Skeletal muscle cell (primary cell): Measurements from ENCODE around the gene DTX2.
"Not testable (repeated sequence)": the region's sequence is repeated elsewhere in the genome, so short reads cannot be mapped to it uniquely, and the experiment has no call there.

ENCODE experiments used
- DNase-seq: peaks from one replicate; pipeline ENCODE4 v3.0.0-alpha.2; 2010; ENCODE audit warnings: low read depth
- H3K4me3 ChIP-seq: 2 replicates; pipeline ENCODE4 v1.5.1; 2011; ENCODE audit warnings: low read depth, mild to moderate bottlenecking, control low read depth, low read length, moderate library complexity

Gene DTX2

GRCh38 chr7:76507723-76508406 lies 46.4 kb downstream of the DTX2 start:
- no peak for DNase-seq
- H3K4me3 ChIP-seq, result no peak overlapping the region

DNA sequence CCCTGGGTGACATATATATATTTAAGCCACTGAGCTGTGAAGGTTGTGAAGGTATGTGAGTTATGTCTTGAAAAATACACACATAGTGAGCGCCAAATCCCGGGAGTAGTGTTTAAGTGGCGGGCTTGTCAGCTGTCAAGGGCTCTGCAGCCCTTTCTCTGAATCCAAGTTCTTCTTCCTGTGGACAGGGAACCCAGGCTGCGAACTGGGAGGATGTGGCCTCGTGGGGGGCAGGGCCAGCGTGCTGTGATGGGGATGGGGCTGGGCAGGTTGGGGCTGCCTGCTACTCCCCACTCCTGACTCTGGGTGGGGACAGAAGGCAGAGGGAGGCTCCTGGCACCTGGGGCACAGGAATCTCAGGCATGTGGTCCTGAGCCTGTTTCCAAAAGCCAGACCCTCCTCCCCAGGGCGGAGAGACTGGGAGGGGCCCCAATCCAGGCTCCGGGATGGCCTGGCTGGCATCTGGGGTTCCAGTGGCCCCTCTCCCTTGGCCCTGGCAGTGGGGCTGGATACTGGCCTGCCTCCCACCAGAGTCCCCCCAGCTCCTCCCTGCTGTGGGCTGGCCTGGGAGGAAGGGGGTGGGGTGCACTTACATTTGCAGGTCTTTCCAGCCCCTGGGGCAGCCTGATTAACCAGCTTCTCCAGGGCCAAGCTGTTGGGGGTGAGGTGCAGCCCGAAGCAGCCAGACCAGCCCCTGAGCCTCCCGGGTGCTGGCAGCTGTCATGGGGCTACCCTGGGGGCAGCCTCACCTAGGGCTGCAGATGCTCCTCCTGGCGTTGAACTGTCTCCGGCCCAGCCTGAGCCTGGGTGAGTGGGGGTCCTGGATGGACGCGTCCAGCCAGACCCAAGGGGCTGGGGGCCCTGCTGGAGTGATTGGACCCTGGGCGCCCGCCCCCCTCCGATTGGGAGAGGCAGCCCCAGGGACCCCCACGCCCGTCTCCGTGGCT lies 48.7 kb downstream of the DTX2 start, which contains the start of gene UPK3B:
UPK3B (plus strand) TSS at position 622 of the 947 bp plus-strand sequence; CDS start at position 723, 101 bp downstream.
- H3K4me3 ChIP-seq, result no peak within 1 kb of the TSS
- no peak for DNase-seq

DNA sequence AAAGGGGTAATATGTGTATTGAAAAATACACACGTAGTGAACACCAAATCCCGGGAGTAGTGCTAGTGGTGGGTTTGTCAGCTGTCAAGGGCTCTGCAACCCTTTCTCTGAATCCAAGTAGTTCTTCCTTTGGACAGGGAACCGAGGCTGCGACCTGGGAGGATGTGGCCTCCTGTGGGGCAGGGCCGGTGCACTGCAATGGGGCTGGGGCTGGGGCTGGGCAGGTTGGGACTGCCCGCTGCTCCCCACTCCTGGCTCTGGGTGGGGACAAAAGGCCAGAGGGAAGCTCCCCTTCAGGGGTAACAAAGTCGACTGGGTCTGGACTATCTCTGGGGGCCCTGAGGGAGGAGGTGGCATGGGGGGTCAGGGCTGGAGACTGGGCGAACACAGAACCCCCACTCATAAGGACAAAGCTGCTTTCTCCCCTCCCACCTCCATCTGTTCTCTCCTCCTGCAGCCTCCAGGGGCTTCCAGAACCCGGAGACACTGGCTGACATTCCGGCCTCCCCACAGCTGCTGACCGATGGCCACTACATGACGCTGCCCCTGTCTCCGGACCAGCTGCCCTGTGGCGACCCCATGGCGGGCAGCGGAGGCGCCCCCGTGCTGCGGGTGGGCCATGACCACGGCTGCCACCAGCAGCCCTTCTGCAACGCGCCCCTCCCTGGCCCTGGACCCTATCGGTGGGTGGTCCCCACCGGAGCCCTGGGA lies 49.8 kb downstream of the DTX2 start:
- not testable (repeated sequence) for H3K4me3 ChIP-seq, DNase-seq

DNA sequence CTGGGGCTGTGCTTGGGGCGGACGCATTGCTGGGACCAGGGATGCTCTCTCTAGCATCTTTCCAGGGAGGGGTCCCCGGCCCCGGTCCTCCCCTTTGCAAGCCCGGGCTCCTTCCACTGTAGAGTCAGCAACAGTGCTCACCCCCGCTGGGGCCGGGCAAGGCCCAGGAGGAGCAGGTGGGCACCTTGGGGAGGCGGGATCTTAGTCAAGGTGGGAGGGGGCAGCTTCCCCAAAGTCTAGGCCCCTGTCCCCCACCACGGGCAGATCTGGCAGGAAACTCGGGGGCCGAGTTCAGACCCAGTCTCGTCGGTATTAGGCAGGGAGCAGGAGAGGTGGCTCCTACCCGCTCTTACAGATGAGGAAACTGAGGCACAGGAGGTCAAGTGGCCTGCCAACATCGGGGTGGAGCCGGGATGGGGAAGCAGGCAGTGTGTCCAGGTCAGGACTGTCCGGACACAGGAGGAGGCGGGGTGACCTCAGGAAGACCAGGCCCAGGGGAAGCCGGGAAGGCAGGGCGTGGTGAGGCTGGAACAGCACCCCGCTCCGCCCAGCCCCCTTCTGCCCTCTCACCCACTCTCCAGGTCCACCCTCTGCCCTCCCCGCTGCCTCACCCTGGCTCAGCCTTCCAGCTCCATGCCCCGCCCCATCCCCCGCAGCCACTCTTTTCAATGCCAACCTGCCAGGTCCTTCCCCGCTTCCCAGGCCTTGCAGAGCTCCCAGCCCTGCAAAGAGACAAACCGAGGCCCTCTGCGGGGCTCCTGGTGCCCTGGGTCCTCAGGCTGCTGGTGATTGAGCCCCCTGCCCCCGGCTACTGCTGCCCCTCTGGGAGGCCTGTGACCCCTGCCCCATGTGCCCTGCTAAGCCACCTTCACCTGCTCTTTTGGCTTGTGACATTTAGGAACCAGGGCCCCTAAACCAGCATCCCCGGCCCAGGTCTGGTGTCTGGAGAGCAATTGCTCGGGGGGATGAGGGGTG lies 50.7 kb downstream of the DTX2 start:
- not testable (repeated sequence) for DNase-seq, H3K4me3 ChIP-seq

DNA sequence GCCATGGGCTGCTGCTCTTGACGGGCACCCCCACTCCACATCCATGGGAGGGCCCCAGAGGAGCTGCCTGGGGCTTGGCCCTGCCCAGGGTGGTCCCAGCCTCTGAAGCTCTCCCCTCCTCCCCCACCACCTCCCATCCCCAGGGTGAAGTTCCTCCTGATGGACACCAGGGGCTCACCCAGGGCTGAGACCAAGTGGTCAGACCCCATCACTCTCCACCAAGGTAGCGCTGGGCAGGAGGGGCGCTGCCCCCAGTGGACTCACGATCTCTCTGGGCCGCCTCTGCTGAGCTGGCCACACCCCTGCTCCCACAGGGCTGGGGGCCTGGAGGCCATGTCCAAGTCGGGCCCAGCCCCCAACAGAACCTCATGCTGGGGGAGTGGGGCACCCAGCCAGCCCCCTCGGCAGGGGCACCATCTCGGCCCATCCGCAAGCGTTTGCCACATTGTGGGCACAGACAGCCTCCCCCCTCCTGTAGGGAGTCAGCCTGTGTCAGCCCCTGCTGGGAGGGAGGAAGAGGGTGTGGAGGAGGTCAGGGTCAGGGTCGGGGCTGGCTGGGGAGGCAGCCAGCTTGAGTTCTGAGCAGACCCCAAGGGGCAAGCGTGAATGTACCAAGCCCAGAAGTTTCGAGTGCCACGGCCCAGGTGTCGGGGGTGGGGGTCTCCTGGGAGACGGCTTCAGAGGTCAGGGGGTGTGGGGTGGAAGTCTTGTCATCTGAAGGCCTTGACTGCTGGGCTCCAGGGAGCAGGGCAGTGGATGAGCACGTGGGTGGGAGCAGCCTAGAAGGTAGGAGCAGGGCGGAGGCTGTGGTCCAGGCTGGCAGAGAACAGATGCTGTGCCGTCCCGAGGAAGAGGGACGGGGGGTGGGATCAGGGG lies 51.7 kb downstream of the DTX2 start:
- H3K4me3 ChIP-seq, result no peak overlapping the region
- no peak for DNase-seq

GRCh38 chr7:76513817-76514799 lies 52.6 kb downstream of the DTX2 start:
- no peak for DNase-seq
- H3K4me3 ChIP-seq, result no peak overlapping the region

DNA sequence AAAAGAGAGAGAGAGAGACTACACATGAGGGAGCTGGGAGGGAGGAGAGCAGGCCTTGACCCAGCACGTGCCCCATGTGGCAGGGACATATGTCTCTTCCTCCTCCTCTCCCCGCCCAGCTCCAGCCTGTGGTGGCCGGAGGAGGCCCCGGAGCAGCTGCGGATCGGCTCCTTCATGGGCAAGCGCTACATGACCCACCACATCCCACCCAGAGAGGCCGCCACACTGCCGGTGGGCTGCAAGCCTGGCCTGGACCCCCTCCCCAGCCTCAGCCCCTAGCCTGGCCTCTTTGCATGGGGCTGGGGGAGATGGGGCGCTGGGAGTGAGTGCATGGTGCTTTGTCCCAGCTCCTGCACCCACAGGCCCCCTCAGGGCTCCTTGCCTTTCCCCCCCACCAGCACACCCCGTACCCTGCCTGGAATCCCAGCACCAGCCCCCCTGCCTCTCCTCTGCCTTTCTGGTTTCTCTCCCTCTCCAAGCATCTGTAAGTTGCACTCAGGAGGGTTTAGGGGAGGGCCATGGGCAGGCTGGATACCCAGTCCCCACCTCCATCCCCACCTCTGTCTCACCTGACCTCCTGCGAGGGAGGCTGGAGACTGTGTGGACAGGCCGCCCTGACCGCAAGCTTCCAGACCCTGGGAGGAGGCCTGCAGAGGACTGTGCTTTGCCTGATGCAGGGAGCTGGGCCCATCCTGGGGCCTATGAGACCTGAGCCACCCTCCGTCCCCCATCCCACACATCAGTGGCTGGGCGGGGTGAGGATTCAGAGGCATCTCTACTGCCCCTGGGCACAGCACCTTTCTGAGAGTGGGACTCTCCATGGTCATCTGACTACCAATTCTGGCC lies 53.6 kb downstream of the DTX2 start:
- DNase-seq, result no peak
- no peak overlapping the region for H3K4me3 ChIP-seq

DNA sequence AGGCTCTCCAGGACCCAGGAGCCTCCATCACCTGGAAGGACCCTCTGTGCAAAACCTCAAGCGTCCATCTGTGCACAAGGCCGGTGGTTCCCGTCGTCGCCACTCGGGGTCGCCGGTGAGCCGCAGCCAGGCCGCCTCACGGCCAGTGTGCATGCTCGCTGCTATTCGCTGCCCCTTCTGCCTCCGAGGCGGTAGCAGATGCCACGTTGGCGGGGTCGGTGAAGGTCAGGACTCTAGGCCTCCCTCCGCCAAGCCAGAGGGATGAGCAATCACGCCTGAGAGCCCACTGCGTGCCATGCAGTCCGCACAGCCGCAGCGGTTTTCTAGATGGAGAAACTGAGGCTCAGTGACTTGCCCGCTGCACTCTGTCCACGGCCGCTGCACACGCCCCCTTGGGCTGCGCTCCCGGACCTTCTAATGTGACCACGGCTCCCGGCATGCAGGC lies 54.5 kb downstream of the DTX2 start:
- H3K4me3 ChIP-seq, result peak overlapping the region; percentile 17
- peak; percentile 5 for DNase-seq

DNA sequence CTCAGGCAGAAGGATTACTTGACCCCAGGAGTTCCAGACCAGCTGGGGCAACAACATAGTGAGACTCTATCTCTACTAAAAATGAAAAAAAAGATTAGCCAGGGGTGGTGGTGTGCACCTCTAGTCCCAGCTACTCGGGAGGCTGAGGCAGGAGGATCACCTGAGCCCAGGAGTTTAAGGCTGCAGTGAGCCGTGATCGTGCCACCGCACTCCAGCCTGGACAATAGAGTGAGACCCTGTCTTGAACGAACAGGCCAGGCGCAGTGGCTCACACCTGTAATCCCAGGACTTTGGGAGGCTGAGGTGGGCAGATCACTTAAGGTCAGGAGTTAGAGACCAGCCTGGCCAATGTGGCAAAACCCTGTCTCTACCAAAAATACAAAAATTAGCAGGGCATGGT lies 55.4 kb downstream of the DTX2 start:
- not testable (repeated sequence) for H3K4me3 ChIP-seq, DNase-seq

- DNase-seq, H3K4me3 ChIP-seq: not testable (repeated sequence)
Observed at GRCh38 chr7:76526183-76526582, 64.7 kb downstream of the DTX2 start.

DNA sequence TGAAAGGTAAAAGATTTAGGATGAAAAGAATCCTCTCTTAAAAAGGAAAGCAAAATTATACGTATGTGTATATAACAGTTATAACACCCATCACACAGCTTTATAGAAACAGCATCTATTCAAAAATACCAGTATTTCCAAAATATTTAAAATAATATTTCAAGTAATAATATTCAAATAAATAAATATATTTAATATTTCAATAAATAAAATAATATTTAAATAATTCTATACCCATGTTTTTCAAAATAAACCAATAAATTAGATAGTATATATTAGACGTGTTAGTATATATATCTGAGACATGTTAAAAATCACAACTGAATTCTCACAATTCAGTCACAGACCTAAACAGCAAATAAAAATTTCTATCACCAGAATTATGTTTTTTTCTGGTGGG lies 70.1 kb downstream of the DTX2 start:
- H3K4me3 ChIP-seq, DNase-seq: not testable (repeated sequence)

GRCh38 chr7:76543197-76543596 lies 81.7 kb downstream of the DTX2 start, which contains the start of gene SPDYE16:
Gene SPDYE16 (minus strand): TSS chr7:76543297. CDS start chr7:76541459, 1,838 bp downstream.
- not testable (repeated sequence) for DNase-seq, H3K4me3 ChIP-seq

- DNase-seq, result peak; percentile 52
- peak overlapping the region; percentile 69 for H3K4me3 ChIP-seq
Observed at GRCh38 chr7:76549025-76549854, 87.7 kb downstream of the DTX2 start.

GRCh38 chr7:76549855-76550248 lies 88.3 kb downstream of the DTX2 start:
- not testable (repeated sequence) for DNase-seq
- H3K4me3 ChIP-seq, result peak overlapping the region; percentile 69

DNA sequence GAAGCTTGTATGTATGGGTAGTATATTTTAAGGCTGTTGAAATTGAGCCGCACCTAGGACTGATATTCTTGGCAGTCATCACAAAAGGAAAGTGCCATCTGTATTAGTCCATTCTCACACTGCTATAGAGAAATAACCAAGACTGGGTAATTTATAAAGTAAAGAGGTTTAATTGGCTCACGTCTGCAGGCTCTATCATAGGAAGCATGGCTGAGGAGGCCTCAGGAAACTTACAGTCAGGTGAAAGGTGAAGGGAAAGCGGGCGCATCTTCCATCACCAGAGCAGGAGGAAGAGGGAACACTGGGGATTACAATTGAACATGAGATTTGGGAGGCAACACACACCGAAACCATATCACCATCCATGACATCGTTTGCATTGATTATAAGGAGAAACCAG lies 90.5 kb downstream of the DTX2 start:
- not testable (repeated sequence) for H3K4me3 ChIP-seq, DNase-seq
